Esophagus squamous epithelium (tissue), 4 donors: ENCODE results near the gene FBXO30.

Experiments
- POLR2A ChIP-seq, 4 donors: fragments of 450-650 bp; IDR thresholded peaks; one replicate each; pipeline ENCODE4 v1.6.1; 2017; ENCODE audit warnings: antibody characterized with exemption in 4 of 4, mild to moderate bottlenecking in 4 of 4, moderate library complexity in 3 of 4
- TF ChIP-seq, protein P1 (sequence below), 6 experiments: fragments of 450-650 bp in 4 of 6; fragments of 200-600 bp in 2 of 6; sonication (generic) in 2 of 6; IDR thresholded peaks; one replicate each; pipeline ENCODE4 v1.5.1; 2016 to 2019; ENCODE audit warnings: antibody characterized with exemption in 6 of 6, mild to moderate bottlenecking in 4 of 6, moderate library complexity in 4 of 6

- TF ChIP-seq POLR2A (IDR thresholded peaks at IDR 0.05), result no peak
- TF ChIP-seq, protein P1, sequence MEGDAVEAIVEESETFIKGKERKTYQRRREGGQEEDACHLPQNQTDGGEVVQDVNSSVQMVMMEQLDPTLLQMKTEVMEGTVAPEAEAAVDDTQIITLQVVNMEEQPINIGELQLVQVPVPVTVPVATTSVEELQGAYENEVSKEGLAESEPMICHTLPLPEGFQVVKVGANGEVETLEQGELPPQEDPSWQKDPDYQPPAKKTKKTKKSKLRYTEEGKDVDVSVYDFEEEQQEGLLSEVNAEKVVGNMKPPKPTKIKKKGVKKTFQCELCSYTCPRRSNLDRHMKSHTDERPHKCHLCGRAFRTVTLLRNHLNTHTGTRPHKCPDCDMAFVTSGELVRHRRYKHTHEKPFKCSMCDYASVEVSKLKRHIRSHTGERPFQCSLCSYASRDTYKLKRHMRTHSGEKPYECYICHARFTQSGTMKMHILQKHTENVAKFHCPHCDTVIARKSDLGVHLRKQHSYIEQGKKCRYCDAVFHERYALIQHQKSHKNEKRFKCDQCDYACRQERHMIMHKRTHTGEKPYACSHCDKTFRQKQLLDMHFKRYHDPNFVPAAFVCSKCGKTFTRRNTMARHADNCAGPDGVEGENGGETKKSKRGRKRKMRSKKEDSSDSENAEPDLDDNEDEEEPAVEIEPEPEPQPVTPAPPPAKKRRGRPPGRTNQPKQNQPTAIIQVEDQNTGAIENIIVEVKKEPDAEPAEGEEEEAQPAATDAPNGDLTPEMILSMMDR (IDR thresholded peaks at IDR 0.05), result no peak
Measured at GRCh38 chr6:145829950-145830349, 15.4 kb upstream of the FBXO30 start.
